Jurkat, Clone E6-1 (cell line): ENCODE results near the gene FLNC.

Experiments used
- DNase-seq: peaks from one replicate; pipeline ENCODE4 v3.0.0-alpha.2; 2011; ENCODE audit warnings: low read depth, low spot score
- H3K4me3 ChIP-seq: 2 replicates; pipeline ENCODE4 v1.5.1; 2011; ENCODE audit warnings: mild to moderate bottlenecking, low read length, control low read depth, moderate library complexity

FLNC gene

DNA sequence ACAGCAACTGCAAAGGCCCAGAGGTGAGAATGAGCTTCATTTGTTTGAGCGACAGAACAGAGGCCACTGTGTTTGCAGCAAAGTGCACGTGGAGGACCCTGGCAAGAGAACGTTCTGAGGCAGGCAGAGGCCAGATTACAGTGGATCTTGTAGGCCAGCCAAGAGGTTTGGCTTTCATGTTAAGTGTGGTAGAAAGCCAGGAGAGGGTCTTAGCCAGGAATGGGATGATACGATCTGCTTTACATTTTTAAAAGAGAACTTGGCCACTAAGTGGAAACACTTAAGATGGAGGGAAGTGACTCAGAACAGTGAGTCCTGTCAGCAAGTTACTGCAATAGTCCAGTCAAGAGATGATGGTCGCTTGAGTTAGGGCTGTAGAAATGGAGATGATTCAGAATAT lies 33.9 kb upstream of the FLNC start:
- no peak for DNase-seq
- H3K4me3 ChIP-seq = no peak overlapping the region

DNA sequence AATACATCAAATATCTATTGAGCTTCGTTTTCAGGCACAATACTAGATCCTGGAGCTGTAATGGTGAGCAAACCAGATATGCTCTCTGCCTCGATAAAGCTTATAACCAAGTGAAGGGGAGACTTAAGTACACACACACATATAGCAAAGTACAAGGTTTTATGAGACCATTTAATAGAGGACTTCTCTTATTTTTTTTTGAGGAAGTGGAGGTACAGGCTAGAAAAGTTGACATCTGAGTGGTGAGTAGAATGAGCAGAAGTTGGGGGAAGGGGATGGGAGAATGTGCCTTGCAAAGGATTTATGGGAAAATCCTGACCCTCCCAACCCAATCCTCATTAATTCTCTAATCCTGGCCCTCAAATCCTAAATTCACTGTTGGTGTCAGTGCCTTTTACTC lies 30.8 kb upstream of the FLNC start:
- H3K4me3 ChIP-seq = no peak overlapping the region
- DNase-seq = no peak

- no peak for DNase-seq
- H3K4me3 ChIP-seq = no peak overlapping the region
Observed at GRCh38 chr7:128800567-128800966, 29.6 kb upstream of the FLNC start.

DNA sequence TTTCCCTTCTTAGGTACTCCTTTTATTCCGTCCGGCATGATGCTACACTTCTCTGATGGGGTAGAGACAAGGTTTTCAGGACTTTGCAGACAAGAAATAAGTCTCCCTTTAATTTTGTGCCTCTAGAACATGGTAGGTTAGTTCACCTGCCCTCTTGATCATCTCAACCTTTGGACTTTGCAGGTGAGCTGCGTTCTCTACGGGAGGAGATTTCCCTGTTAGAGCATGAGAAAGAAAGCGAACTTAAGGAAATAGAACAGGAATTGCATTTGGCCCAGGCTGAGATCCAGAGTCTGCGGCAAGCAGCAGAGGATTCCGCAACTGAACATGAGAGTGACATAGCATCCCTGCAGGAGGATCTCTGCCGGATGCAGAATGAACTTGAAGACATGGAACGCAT lies 29.2 kb upstream of the FLNC start:
- no peak overlapping the region for H3K4me3 ChIP-seq
- no peak for DNase-seq

GRCh38 chr7:128801667-128802418 lies 28.4 kb upstream of the FLNC start:
- DNase-seq = no peak
- H3K4me3 ChIP-seq = no peak overlapping the region

DNA sequence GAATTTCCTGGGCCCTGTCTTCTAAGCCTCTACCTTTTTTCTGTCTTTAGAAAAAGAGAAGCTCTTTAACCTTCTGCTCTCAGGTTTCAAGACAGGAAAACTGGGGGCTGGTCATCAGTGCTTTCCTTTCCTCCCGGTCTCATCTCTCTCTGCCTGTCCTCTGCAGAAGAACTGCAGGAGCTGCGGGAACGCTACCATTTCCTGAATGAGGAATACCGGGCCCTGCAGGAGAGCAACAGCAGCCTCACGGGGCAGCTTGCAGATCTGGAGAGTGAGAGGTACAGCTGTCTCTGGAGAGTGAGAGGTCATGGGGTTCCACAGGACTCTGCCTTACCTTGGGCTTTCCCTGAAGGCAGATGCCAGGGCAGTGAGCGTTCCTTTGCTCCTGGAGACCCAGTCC lies 25.7 kb upstream of the FLNC start:
- no peak for DNase-seq
- H3K4me3 ChIP-seq = no peak overlapping the region

- no peak overlapping the region for H3K4me3 ChIP-seq
- DNase-seq = no peak
Observed at GRCh38 chr7:128805225-128805624, 25.0 kb upstream of the FLNC start.

GRCh38 chr7:128807191-128807590 lies 23.0 kb upstream of the FLNC start:
- DNase-seq = no peak

GRCh38 chr7:128809363-128809762 lies 20.8 kb upstream of the FLNC start:
- no peak overlapping the region for H3K4me3 ChIP-seq
- no peak for DNase-seq

More at GRCh38 chr7:128807191-128807590, 23.0 kb upstream of the FLNC start:
- no peak overlapping the region for H3K4me3 ChIP-seq

- no peak overlapping the region for H3K4me3 ChIP-seq
- no peak for DNase-seq
Observed at GRCh38 chr7:128810473-128810872, 19.7 kb upstream of the FLNC start.

- DNase-seq = no peak
- no peak overlapping the region for H3K4me3 ChIP-seq
Observed at GRCh38 chr7:128810997-128811396, 19.2 kb upstream of the FLNC start.

DNA sequence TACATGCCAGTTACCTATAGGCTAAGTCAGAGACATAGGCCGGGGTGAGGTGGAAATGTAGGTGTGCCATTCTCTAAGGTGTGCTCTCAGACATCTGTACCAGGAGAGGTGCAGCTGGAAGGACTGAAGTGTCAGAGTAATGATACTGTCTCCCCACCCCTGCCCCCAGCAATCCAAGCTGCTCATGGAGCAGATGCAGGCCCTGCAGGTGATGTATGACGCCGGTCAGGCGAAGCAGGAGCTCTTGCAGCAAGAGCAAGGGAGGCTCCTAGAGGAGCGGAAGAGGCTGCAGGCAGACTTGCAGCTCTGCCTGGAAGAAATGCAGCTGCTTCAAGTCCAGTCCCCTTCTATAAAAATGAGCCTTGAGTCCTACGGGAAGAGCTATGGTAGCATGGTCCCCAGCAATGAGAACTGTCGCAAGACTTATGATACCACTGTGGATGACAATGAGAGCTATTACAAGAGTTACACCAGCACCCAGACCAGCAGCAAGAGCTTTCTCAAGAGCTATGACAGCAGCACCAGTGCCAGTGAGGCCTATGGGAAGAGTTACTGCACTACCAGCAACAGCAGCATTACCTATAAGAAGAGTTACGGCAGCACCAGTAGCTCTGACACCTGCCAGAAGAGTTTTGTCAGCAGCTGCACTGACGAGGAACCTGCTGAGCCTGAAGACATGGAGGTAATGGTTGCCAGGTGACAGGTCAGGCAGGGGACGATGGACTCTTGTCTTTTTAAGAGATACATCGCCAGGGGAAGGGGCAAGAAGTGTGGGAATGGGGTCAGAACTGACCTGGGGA lies 18.4 kb upstream of the FLNC start:
- H3K4me3 ChIP-seq = no peak overlapping the region
- DNase-seq = no peak

- H3K4me3 ChIP-seq = no peak overlapping the region
- DNase-seq = no peak
Observed at GRCh38 chr7:128812514-128813168, 17.6 kb upstream of the FLNC start.

- no peak overlapping the region for H3K4me3 ChIP-seq
- DNase-seq = no peak
Observed at GRCh38 chr7:128814499-128814898, 15.7 kb upstream of the FLNC start.

- H3K4me3 ChIP-seq = no peak overlapping the region
- DNase-seq = no peak
Observed at GRCh38 chr7:128815289-128815942, 14.8 kb upstream of the FLNC start.

DNA sequence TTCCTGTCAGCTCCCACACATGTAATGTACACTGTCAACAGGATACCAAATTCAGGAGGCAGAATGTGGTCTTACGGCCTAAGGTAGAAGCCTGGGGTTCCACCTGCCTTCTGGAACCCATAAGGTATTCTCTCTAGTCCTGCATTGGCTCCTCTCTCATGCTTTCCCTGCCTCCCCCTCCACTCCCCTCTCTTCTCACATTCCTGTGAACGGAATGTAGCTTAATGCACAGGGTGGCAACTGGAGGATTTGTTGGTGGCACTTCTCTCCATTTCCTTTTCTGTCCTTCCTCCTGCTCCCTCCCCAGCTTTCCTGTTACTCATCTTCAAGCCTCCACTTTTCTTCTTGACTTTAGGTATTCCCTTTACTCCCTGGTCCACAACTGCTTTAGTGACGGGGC lies 11.5 kb upstream of the FLNC start:
- DNase-seq = no peak
- no peak overlapping the region for H3K4me3 ChIP-seq

DNA sequence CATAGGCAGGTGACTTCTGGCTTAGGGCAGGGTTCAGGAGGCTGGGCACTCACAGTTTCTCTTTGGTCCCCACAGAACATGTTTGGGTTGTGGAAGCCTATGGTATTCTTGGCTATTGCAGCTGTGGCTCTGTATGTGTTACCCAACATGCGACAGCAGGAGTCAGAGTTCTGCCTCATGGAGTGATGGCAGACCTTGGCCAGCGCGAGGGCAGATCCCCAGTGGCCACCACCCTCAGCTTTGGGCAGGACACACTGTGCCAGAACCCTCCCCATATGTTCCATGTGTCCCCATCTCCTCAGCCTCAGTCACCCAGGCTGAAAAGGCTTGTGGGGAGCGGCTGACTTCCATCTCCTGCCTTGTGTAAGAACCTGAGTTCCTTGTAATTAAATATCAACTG lies 8.5 kb upstream of the FLNC start:
- no peak overlapping the region for H3K4me3 ChIP-seq
- no peak for DNase-seq

- H3K4me3 ChIP-seq = no peak overlapping the region
- no peak for DNase-seq
Observed at GRCh38 chr7:128826512-128826911, 3.7 kb upstream of the FLNC start.

DNA sequence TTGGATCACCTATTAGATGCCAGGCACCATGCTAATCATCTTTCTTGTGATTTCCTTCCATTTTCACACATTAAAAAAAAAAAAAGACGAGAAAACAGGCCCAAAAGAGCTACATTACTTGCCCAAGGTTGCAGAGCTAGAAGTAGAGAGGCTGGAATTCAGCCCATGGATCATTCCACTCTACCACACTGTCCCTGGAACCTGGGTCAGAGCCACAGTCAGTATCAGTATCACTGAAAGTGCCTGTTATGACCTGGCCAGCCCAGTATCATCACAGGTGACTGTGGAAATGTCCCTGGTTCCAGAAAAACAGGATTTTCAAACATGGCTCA lies 3.3 kb upstream of the FLNC start:
- no peak overlapping the region for H3K4me3 ChIP-seq
- no peak for DNase-seq
